OCI-M2 (cell line): ENCODE results near the gene SLAMF9.

Experiments used
- DNase-seq: peaks from one replicate; lab custom pipeline; 2025; ENCODE audit not compliant: unreplicated experiment; lab: John Stamatoyannopoulos, UW

SLAMF9 gene

DNA sequence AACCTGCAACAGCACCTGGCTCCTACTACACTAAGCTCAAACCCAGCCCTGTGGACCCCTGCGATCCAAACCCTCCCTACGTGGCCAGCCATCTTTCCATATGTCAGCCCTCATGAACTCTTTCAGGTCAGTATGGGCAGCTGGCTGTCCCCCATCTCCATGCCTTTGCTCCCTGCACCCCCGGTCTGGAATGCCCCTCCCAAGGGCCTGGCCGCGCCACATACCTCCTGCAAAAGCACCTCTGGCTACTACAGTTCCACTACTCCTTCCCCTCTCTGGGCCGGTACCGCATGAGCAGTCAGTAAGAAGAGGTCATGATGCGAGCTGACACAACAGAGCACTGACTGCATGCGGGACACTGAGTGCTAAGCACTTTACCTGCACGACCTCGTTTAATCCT, 18.7 kb downstream of the SLAMF9 start:
- DNase-seq: no peak

DNA sequence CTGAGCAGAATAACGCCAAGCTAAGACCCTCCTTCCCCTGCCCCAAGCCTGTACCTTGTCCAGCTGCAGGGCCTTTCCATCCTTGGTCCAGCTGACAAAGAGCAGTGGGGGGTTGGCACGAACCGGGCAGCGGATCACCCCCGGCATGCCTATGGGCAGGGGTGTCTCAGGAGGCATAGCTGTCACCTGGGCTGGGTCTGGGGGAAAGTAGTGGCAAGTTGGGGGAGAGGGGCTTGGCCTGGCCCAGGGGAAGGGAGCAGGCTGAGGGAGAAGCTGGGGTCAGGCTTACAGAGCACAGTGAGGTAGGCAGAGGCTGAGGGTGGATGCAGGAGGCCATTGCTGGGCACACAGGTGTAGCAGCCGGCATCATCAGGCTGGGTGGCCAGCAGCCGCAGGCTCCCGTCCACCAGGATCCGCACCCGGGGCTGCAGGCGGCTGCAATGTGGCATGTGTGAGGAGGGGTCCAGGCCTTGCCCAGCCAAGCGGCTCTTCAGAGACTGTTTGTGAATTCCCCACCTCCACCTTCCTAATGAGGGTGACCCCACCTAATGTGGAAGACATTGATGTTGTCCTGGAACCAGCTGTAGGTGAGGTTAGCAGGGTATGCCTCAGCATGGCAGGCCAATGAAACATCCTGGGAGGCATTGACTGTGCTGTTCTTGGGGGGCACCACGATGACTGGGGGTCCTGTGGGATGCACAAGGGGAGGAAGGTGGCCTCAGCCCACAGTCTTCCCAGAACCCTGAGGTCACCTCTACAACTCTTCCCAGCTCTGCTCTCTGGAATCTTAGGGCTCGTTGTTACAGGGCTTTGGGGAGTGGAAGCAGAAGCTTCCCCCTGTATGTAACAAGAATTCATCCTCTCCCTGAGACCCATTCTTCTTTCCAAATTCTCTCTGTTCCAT, 19.6 kb downstream of the SLAMF9 start:
- no peak for DNase-seq

DNA sequence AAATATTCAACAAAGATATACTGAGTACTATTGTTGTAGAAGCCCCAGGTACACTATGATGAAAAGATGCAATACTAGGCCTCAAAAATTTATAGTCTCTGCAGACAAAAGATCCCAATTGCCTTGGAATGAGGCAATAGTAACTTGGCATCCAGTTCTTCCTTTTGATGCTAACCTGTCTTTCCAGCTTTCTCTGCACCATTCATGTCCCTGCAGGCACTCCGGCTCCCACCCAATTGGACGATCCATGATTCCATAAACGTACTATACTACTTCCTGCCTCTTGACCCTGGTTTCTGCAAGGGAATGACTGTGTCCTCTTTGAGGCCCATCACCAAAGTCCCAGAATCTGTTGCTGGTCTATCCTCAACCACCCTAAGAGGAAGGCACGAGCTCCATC, 20.7 kb downstream of the SLAMF9 start:
- DNase-seq: no peak

DNA sequence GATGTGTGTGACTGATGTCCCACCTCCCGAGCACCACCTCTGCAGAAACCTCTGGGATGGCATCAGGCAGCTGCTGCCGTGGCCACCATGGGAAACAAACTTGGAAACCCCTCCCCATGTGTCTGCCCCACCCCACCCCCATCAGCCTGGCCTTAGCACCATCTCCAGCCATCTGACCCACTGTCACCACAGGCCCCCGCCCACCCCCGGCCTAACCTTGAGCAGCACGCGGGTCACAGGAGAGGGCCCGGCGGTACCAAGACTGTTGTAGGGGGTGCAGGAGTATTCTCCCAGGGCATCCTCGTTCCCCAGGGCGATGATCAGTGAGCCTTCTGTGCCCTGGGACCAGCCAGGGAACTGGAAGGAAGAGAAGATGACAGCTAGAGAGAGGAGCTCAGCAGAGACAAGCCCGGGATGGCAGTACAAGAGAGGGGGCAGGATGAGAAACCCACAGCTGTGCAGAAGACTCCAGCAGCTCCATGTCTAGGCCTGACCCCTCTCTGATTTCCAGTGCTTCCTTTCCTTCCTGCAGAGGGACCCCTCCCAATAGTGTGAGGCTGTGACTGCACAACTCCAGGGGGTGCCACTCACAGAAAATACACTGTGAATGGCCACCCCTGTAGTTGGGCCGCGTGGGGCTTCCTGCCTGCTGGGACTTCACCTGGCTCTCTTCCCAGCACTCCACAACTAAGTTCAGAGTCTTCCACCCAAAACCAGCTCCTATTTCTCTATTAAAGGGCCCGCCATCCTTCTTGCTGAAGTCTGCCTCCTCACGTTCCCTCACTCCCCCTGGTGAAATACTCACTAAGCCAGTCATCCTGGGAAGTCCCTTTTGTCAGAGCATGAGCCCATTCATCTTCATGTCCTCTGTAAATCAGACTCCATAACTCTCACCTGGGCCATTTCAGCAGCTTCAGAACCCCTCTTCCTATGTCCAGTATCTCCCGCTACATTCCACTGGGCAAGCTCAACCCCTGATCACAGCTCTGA, 21.4 kb downstream of the SLAMF9 start:
- no peak for DNase-seq

DNA sequence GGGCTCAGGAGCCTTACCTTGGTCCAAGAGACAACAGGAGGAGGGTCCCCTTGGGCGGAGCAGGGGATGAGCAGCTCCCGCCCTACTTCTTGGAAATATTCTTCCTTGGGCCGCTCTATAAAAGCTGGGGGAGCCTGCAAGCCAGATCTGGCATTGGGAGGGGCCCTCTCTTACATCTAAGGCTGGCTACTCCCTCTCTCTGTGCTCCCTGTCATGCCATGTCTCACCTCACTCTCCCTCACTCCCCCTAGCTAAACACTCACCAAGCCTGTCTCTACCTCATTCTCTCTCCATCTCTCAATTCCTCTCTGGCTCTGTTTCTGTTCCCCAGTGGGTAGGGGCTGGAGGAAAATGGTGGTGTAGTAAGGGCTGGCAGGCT, 22.3 kb downstream of the SLAMF9 start:
- DNase-seq: no peak

DNA sequence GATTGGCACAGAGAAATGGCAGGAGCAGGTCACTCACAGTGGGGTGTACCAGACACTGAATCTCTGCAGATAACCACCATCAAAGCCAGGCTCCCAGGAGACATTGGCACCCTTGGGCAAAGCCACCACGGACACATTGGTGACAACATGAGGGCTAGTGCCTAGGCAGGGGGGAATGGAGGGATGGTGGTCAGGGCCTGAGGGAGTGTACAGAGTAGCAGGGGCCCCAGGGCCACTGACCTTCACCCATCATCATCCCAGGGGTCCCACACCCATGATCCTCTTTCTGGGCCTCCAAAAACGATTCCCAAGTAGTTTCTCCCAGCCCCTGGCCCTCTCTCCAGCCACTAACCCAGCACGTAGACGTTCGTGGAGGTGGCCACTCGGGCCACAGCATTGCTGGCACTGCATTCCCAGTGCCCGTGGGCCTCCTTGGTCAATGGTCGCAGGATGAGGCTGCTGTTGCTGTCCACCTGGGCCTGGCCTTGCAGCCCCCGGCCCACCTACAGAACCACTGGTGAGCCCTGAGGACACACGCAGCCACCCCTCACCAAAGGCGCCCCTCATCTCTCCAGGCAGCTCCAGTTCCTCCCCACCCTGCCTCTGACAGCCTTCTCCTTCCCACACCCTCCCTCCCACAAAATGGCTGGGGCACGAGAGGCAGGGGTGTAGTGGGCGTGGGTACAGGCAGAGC, 22.8 kb downstream of the SLAMF9 start:
- DNase-seq: no peak

DNA sequence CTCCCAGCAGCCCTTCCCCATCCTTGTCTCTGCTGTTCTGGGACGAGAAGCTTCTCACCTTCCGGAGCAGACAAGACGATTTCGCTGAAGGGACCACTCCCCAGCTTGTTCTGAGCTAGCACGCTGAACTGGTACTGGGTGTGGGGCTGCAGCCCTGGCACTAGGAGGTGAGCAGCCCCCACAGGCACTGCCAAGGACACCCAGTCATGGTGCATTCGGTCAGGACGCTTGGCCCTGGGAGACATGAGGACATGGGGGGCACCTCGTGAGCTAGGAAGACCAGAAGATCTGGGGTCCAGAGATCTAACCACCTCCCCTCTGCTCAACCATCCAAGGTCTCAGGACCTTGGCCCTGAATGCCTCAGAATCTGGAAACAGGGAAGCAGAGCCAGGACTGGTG, 23.4 kb downstream of the SLAMF9 start:
- DNase-seq: no peak

DNA sequence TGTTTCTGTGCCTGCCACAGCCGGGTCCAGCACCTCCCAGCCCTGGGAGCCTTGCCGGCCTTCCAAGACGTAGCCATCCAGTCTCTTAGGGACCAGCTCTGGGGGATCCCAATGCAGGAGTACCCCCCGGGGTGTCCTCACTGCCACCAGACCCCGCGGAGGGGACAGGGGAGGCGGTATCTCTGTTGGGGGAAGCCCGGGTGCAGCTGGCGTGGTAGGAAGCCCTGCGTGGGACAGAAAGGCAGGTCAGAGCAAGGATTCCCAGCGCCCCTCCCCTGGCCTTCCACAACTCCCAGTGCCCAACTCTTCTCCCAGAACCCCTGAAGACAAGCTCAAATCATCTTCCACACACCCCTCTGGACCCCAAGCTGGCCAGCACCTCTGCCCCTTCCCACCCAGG, 23.8 kb downstream of the SLAMF9 start:
- no peak for DNase-seq

DNA sequence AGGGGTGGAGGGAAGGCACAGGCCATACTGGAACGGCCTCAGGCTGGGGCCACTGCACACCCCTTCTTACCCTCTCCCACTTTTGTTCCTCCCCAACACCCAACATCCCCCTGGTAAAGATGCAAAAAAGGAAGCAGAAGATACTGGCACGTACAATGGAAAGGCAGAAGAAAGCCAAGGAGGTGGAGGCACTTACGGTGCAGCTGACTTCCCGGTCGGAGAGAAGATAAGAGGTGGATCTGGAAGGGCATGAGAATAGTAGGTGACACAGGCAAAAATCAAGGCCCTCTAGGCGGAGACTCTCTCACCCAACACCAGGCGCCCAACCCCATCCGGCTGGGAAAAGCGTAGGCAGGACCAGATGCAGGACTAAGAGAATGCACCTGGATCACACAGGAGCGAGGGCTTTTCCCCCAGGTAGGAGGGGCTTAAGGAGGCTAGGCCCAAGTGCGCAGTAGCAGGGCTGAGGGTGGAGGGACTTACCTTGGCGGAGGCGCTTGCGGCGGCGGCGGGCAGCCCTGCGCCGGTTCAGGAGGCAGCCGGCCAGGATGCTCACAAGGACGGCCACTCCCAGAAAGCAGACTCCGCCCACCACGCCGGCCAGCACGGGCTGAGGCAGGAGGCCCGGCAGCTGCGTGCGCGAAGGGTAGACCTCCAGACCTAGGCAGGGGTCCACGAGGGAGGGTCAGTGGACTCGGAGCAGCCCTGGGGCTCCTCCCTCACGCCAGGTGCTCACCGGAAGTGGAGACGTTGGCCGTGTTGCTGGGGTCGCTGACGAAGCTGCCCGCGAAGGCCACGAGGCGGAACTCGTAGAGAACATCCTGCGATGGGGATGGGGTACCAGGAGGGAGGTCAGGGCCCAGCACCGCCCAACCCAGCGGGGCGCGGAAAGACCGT, 24.6 kb downstream of the SLAMF9 start:
- no peak for DNase-seq

DNA sequence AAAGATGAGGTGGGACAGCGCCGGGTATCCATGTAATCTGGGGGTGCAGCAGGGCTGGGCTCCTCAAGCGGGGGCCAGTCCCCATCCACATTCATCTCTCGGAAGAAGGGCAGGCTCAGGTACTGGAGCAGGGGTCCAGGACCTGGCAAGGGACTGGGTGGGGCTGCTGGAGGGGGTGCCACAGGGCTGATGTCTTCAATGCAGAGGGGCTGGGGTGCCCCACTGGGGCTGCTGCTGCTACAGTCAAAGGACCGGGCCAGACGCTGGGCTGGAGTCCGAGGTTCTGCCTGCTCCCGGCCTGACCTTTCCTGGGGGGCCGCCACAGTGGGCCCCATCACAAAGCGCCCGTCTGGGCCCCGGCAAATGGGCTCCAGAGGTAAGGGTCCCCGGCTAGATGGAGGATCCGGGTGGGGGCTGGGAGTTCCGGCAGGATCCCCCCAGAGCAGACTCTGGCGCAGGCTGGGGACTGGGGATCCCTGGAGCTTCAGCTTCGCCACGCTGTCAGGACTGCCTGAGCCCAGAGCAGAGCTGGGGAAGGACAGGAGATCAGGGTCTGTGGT, 25.5 kb downstream of the SLAMF9 start:
- no peak for DNase-seq

DNA sequence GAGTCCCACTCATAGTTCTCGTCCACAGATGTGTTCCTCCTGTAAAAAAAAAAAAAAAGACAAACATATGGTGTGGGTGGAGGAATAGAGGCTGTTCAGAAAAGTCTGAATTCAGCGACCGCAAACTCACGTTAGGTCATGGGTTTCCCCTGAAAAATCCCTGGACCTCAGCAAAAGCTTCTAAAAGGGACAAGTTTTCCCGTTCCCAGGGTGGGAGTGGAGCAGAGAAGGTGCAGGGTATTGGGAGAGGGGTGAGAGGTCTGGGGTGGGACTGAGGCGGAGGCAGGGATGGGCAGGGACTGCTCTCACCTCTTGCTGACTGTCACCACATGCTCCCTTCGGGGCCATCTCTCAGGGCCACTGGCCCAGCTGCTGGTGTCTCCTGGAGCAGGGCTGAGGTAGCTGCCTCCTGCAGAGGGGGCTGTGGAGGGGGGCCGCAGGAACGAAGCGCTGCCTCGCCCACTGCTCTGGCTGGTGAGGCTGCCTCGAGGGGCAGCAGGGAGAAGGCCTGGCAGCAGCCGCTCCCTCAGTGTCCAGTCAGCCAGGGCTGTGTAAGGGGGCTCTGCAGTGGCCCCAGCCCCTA, 26.1 kb downstream of the SLAMF9 start:
- DNase-seq: no peak

DNA sequence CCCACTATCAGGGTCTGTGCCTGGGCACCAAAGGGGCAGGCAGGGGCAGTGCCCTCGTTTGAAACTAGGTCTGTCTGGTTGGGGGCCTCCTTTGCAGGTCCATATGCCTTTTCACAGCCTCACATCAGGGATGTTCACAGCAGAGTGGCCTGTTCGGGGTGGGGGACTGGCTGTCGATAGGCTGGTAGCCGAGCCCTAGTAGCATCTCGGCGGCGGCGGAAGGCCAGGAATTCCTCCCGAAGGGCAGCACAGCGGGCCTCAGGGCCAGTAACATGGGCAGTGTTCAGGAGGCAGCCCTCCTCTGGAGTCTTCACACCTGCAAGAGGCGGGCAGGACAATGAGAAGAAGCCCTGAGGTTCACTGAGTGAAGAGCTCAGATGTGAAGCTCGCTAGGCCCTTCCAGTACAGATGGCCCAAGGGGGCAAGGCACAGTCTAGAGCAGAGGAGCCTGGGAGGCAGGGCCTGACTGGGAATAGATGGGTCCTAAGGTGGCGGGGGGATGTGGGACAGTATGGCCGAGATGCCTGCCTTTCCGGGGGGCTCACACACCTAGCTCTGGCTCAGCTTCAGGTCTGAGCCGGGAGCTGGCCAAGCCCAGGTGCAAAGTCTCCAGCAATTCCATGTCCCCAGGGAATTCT, 26.7 kb downstream of the SLAMF9 start:
- no peak for DNase-seq

DNA sequence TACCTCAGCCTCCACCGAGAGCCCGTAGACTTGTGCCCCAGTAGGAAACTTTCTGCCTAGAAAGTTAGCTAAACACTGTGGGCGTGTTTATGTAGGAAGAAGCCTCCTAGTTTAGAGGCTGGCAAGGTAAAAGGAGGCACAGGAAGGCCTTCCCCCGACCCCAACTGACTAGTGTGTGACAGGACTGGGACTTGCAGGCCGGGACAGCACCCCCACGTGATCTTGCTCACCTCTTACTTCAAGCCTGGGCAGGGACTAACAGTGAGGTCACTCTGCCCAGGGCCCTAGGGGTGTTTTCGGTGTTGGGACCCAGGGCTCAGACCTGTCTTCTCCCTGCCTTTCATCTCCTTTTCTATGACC, 28.3 kb downstream of the SLAMF9 start:
- no peak for DNase-seq

DNA sequence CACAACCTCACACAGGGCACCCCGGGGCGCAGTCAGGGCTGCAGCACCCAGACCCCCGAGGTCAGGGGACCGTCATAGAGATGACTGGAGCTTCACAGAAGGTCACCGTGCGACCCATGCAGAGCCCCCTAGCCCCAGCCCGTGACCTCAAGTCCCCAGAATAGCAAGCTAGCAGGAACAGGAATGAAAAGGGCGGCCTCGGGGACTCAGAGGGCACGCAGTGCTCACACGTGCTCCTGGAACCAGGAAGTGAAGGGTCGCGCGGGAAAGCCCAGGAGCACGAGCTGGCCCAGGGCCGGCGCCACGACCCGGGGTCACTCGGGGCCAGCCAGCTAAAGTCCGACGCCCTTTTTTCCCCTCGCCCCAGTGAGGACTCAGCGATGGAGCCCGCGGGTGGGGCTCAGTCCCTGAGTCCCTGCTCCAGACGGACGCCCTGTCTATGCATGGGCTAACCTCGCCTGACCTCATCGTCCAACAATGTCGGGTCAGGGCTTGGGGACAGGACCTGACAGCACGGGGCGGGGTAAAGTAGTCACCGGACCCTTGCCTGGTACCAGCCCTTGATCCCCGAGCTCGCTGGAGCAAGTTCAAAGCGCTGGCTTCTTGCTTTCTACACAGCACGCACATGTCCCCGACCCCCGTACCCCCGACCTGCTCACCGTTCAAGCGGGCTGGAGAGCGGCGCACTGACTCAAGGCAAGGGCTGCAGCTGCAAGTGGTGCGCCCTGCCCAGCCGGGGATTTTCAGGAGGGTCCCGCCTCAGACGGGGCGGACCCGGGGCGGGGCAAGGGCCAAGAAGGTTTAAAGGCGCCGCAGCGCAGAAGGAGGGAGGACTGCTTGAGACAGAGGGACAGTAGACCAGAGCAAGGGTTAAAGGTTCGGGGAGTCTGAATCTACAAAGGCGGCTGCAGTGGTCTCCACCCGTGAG, 29.0 kb downstream of the SLAMF9 start, which contains the start of gene TAGLN2:
Gene TAGLN2, minus strand, starts transcription at position 717 of the 928 bp plus-strand sequence. CDS start 4,998 bp downstream, outside the sequence.
- no peak for DNase-seq

DNA sequence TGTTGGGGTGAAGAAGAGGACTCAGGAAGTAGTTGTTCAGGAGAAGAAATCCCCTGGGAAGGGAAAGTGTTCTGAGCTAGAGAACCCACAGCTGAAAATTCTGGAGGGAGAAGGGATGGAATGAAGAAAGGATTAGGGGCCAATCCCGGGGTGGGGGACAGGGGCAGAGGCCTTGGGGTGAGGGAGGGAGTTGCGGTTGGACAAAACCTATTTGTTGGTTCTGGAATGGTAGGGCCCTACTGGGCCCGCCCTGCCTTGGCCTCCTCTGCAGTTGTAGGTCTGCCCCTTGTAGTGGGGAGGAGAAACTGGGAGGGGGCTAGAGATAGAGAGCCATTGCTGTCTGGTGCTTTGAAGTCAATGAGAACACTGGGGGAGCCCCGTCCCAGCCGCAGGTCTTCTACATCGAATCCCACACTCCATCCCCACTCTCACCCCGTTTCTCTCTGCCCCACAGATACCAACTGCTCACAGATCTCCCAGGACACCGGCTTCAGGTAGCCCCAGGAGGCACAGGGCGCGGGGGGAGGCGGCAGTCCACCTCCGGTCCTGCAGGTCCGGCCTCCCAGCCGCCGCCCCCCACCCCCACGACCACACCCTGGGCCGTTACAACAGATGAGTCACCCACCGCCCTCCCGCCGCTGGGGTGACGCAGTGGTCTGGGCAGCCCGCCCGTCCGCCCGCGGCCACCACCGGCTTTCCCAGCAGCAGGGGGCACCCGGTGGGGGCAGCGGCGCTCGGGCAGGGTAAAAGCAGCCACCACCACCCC, 29.8 kb downstream of the SLAMF9 start:
- no peak for DNase-seq

DNA sequence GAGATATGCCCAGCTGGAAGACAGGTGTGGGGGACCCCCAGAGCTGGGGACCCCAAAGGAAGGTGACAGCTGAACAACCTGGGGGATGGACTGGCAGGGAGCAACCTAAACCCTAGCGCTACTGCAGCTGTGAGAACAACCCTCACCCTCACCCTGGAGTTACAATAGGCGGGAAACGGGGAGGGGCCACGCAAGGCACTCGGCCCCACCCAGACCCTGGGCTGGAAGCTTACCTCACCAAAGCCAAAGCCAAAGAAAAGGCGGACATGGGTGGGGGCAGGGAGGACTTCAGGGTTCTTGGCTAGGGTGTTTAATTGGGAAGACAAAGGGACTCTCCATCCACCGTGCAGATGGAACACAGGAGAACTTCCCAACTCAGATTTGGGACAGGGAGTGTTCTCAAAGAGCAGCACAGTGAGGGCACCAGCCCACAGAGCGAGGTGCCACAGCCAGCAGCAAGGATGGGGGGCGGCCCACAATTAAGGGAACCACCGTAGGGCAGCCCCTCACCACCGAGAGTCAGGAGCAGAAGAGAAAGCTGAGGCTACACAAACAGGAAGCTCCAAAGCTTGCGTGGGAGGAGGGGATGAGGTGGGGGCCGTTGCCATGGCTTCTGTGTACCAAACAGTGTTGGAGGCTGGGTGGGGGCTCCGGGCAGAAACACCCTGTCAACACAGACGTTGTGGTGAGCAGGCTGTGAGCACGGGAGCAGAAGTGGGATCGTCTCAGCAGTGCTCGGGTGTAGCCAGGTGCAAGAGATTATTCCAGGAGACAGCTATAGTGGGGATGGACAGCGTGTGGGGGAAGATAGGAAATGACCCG, 30.6 kb downstream of the SLAMF9 start:
- DNase-seq: no peak
